T47D (cell line): Measurements from ENCODE around the gene MGMT.

ENCODE experiments used
- DNase-seq, 2 experiments: peaks; one replicate each; pipeline versions ENCODE4 v3.0.0 to v3.0.0-alpha.2; 2011 to 2012; ENCODE audit warnings: low read depth in 1 of 2, low spot score in 1 of 2
- JUND ChIP-seq: IDR thresholded peaks from 2 replicates; pipeline ENCODE4 v1.6.1; 2012; ENCODE audit warnings: low read depth
- in situ Hi-C: cut with HindIII; loops from 2 replicates; pipeline ENCODE4 v1.10.0; 2016; ENCODE audit warnings: low sequenced_read_pairs, low pct_unique_long_range_greater_than_20kb

MGMT gene

DNA sequence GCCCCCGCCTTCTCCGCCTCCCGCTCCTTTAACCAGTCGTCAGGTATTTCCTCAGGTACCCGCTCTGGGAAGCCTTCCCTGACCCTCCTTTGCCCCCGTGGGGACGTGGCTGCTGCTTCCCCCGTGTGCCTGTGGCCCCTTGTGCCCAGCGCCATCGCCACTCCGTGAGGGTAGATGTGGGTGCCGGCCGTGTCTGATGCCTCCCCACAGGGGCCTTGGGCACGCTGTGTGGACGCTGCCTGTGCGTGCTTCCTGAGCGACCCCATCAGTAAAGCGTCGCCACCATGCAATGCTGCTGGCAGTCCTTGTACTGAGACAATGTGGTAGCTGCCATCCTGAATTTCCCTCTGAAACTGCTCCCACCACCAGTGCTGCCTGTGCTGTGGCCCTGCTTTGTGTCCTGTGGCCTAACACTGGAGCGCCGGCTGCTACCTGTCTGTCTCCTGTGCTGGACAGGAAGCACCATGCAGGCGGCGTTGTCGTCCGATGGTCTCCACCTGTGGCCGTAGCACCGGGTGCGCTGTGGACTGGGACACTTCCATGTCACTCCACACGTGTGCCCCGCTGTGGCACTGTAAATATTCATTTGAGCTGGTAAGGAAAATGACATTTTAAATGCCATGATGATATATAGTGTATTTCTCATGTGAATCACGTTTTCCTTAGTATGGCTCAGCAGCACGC is 213.8 kb downstream of the MGMT start:
- in situ Hi-C loops: no loop called here
- no peak for DNase-seq
- TF ChIP-seq JUND: no peak

DNA sequence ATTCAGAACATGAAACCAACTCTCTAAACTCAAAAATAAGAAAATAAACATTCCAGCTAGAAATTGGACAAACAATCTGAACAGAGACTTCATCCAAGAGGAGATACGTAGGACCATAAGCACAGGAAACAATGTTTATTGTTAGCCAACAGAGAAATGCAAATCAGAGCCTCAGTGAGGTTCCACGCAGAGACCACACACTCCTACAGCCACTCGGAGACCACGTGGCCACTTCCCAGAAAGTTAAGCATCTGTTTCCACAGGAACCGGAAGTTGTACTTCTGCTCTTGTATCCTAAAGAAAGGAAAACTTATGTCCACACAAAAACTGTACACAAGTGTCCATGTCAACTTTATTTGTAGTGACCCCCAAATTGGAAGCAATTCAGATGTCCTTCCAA is 214.8 kb downstream of the MGMT start:
- DNase-seq: no peak
- no peak for TF ChIP-seq JUND
- in situ Hi-C loops: no loop called here

DNA sequence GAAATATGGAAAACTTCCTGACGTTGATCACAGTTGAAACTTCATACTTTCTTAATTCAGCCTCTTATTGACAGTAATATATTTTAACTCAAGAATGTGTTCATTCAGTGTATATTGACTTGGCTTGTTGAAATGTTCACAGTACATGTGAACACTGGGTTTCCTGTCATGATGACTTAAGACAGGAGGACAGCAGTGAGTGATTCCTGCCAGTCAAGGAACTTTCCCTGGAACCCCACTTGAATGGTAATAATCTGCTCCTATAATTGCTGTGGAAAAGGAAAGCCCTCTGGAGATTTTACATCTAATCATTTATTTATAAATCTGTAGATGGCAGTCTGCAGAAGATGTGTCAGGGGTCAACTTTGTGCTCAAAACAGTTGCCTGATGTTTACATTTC is 216.5 kb downstream of the MGMT start:
- in situ Hi-C loops: no loop called here
- no peak for DNase-seq
- TF ChIP-seq JUND: no peak

DNA sequence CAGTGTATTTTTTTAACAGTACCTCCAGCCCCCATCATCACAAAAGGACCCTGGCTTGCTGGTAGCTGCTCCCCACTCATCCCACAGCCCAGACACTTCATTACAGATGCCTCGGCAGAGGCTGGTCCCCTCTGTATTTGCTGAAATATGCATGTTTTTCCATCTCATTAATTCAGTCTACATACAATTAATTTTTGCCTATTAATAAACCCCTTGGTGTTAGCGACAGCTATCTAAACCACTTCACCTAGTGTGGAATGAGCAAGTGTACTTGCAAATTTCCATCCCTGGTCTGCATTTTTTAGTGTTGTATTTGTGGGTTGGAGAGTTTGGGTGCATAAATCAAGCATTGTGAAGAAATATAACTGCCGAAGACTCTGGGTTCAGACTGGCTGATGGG is 216.9 kb downstream of the MGMT start:
- in situ Hi-C loops: no loop called here
- no peak for DNase-seq
- no peak for TF ChIP-seq JUND

DNA sequence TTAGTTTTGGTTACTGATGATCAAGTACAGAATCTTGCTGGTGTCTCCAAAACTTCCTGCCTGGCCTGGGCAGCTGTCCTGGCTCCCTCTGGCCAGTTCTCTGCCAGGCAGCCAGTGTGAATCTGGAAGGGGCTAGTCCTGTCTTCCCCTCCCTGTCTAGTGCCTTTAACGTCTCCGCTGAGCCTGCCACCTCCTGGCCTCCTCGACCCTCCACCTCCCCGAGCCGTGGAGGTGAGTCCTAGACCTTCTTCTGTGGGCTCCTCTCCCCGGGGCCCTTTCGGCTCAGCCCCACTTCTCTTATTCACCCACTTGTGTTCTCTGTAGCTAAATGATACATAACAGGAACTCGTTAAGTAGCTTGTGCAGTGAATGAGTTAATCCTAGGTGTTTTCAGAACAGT is 218.2 kb downstream of the MGMT start:
- no peak for TF ChIP-seq JUND
- no peak for DNase-seq
- in situ Hi-C loops: no loop called here

DNA sequence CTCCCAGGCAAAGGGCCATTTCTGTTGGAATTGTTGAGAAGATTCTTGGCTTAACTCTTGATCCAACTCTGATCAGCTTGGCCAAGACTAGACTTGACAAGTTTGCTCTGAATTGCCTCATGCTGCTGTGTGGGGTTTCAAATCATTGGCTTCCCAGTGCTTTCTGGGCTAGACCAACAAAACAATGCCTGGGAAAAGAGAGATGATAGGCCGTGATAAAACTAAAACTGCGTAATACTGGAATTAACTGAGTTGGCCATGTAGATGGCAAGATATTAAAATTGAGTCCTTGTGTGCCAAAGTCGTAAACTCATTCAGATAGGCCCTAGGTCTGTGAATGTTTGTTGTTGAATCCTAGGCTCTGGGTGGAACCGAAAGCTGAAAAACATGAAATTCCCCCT is 222.6 kb downstream of the MGMT start:
- no peak for TF ChIP-seq JUND
- in situ Hi-C loops: no loop called here
- DNase-seq: peak in 1 of 2 experiments; percentile 42

DNA sequence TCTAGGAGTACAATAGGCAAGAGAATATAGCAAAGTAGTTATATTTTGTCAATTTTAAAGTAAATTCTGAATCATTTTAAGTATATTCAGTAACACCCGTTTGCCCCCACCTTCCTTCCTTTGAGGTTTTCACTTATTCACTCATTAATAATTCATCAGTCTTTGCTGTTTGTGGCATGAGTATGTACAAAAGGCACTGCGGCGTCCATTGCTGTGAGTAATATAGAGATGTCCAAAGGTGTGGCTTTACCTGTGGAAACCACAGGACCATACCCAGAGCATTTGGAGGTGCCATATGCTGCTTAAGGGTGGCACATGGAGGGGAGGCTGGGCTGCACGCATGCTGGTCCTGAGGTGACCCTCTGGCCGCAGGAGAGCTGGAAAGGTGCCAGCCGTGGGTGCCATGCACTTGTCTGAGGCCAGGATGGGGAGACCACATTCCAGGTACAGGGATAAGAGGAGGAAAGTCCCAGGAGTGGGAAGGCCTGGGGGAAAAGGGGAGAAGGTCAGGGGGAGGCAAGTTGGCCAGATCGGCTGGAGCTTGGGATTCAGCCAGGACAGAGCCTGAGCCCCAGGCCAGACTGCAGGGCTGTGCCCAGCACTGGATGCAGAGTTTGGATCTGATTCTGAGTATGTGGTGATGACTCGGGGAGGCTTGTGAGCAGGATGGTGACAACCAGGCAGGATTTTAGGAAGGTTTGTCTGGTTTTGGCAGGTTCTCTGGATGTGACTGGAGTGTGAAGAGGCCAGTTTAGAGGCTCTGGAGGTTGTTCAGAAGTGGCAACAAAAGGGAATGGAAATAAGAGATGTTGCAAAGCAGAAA is 223.4 kb downstream of the MGMT start:
- no peak for TF ChIP-seq JUND
- DNase-seq: no peak
- in situ Hi-C loops: no loop called here

DNA sequence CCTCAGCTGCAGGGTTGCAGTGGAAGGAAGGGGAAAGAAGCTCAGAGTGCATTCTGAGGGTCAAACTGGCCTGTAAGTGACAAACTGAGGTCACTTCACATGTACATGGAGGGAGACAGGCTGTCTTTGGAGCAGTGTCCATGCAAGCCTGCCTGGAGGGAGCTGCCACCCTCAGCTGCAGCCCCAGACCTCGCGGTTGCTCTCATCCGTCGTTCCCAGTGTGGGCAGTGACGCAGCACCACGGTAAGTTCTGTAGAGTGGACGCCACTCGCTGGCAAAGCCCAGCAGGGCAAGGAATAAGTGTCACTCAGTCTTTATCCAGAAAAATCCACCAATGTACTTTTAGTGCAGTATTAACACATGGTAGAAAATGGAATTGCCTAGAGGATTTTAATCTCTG is 225.7 kb downstream of the MGMT start:
- in situ Hi-C loops: no loop called here
- TF ChIP-seq JUND: no peak
- no peak for DNase-seq

DNA sequence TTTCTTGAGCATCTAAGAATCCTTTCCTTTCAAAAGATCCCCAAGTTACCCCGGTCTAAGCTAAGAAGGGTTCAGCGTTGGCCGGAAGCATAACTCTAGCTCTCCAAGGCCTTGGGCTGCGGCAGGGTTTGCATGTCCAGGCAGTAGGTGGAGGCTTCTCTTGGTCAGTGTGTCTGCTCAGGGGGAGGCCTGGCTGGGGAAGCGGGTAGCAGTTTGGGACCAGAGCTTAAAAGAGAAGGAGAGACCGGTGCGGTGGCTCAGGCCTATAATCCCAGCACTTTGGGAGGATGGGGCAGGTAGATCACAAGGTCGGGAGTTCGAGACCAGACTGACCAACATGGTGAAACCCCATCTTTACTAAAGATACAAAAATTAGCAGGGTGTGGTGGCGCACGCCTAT is 226.3 kb downstream of the MGMT start:
- in situ Hi-C loops: no loop called here
- no peak for DNase-seq
- no peak for TF ChIP-seq JUND

DNA sequence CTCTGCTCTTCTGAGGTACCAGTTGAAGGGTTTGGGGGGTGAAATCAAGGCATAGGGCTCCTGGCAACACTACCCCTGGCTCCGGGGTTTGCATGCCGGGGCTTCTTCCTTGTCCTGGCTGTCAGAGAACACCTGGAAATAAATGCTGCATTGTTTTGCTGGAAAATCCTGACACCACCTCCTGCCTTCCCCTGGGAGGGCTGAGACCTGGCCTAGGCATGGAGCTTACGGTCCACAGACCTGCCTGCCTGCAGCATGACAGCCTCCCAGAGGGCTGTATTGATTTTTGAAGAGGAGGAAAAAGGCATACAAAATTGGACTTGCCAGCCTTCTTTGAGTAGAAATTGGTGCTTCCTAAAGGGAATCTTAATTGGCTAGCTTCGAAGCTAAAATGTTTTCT is 227.1 kb downstream of the MGMT start:
- no peak for DNase-seq
- TF ChIP-seq JUND: no peak
- in situ Hi-C loops: no loop called here

DNA sequence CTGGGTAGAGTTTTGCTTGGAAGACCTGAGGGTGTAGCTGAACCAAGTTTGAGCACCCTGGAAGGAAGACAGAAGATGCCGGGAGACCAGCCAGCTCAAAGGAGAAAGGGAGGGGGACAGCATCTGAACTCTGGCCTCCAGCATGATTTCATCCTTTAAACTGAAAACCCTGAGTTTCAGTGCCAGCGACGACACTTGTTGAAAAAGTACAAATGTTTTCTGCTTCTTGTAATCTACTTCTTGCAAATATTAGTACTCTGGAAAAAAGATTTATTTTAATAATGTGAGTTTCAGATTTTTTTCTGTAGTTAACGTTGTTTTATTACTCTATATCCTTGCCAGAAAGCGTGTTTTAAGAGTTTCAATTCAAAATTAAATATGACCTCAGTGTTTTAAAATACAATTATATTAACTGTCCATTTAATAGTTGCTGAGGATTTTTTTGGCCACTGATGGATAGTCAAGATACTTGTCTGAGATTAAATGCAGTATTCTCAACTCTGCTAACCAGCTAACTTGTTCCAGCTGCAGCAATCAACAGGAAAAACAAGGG is 227.7 kb downstream of the MGMT start:
- no peak for DNase-seq
- TF ChIP-seq JUND: no peak
- in situ Hi-C loops: no loop called here

DNA sequence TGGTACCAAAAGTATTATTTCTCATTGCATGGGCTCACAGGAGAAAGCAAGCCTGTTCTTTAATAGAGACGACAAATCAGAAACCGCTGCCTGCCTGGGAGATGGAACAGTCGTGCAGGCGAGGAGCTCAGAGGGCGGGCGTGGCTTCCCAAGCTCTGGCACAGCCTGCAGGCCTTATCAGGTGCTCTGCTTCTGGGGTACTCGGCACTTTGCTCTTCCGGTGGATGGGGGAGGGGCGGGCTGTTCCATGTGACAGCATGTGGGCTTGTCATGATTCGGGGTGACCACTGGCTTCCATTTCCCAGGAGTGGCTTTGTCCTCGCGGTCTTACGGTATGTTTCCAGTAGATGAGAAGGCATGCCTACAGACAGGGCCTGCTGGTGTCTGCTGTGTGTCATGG is 228.6 kb downstream of the MGMT start:
- DNase-seq: no peak
- no peak for TF ChIP-seq JUND
- in situ Hi-C loops: no loop called here

DNA sequence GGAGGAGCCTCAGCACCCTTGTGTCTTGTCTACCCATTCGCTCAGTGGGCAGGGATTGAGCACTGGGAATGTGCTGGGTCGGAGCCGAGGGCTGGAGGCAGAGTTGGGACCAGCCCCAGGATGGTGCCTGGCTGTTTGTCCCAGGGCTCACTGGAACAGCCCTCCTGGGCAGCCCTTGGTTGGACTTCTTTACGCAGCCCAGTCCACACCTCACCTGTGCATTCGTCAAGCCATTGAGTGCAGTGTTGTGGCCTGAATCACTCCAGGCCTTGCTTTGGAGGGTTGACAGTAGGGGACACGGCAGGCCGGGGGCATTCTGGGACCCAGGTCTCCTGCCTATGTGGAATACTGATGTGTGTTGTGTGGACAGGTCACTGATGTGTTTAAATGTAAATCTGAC is 229.6 kb downstream of the MGMT start:
- in situ Hi-C loops: no loop called here
- TF ChIP-seq JUND: no peak
- DNase-seq: no peak
